Activated naive CD8-positive, alpha-beta T cell treated with anti-CD3 and anti-CD28 coated beads, Interleukin-2, amount 50 U/mL, for 24 hours (primary cell): Measurements from ENCODE around the gene FAM83F.
"Not testable (repeated sequence)": the region's sequence is repeated elsewhere in the genome, so short reads cannot be mapped to it uniquely, and the experiment has no call there.

ENCODE experiments used
- ATAC-seq: fragments of 150-1000 bp; cut with Tn5 transposase; one replicate; pipeline ENCODE4 v1.10.0; 2021
- DNase-seq: peaks from one replicate; pipeline ENCODE4 v3.0.0; 2021
- H3K27ac Mint-ChIP-seq: one replicate; pipeline ENCODE4 v1.8.0; 2021; ENCODE audit warnings: mild to moderate bottlenecking, mixed read lengths
- H3K27me3 Mint-ChIP-seq: one replicate; pipeline ENCODE4 v1.8.0; 2021; ENCODE audit warnings: mixed read lengths
- H3K36me3 Mint-ChIP-seq: one replicate; pipeline ENCODE4 v1.8.0; 2021; ENCODE audit warnings: low read depth, mixed read lengths
- H3K4me1 Mint-ChIP-seq: one replicate; pipeline ENCODE4 v1.8.0; 2021; ENCODE audit warnings: mixed read lengths
- H3K4me3 Mint-ChIP-seq: one replicate; pipeline ENCODE4 v1.8.0; 2021; ENCODE audit warnings: mild to moderate bottlenecking, moderate library complexity, mixed read lengths
- H3K9me3 Mint-ChIP-seq: one replicate; pipeline ENCODE4 v1.8.0; 2021; ENCODE audit warnings: mixed read lengths

The FAM83F gene

DNA sequence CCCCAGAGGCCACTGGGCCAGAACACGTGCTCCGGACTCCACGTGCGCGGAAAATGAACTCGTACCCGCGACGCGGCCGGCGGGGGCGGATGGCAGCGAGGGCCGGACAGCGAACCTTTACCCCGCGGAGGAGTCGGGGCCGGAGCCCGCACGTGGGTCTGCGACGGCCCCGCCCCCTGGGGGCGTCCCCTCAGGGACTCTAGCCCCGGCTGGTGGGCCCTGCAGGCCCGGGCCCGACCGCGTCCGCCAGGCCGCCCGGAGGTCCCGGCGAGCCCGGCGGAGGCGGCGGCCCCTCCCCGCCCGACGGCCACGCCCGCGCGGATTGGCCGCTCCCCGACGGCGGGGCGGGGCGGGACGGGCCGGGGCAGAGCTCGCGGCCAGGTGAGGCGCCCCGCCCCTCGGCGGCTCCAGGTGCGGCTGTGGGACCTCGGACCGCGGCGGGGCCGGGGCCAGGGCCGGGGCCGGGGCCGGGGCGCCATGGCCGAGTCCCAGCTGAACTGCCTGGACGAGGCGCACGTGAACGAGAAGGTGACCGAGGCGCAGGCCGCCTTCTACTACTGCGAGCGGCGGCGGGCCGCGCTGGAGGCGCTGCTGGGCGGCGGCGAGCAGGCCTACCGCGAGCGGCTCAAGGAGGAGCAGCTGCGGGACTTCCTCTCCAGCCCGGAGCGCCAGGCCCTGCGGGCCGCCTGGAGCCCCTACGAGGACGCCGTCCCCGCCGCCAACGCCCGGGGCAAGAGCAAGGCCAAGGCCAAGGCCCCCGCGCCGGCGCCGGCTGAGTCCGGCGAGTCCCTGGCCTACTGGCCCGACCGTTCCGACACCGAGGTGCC lies at the start of gene FAM83F:
FAM83F (plus strand) TSS at position 389 of the 827 bp plus-strand sequence; CDS start at position 478, 89 bp downstream.
- H3K36me3 Mint-ChIP-seq, result no peaks in the 10 kb centered on the region
- peaks cover 22% of the 10 kb centered on the region for H3K27me3 Mint-ChIP-seq
- H3K4me3 Mint-ChIP-seq, result peak within 1 kb of the TSS; percentile 44
- DNase-seq (peak; percentile 47), ATAC-seq (peak; percentile 48)
- H3K27ac Mint-ChIP-seq, result peak within 1 kb of the TSS; percentile 59
- peaks cover 14% of the 10 kb centered on the region for H3K4me1 Mint-ChIP-seq
- H3K9me3 Mint-ChIP-seq, result no peaks in the 10 kb centered on the region

DNA sequence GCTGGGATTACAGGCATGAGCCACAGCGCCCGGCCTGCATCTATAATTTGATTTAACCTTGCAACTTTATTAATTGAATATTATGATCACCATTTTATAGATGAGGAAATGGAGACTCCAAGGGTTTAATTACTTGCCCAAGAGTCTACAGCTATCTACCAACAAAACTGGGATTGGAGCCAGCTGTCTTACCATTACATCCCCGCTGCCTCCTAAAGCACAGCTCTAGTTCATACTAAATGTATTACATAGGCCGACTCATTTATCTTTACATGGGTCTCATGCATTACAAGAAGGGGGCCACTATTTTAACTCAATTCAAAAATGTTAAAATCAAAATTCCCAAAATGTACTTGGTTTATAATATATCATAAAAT lies 48.6 kb upstream of the FAM83F start:
- Mint-ChIP-seq H3K9me3 (no peaks in the 10 kb centered on the region), H3K27ac (peak overlapping the region; percentile 89), H3K27me3 (no peaks in the 10 kb centered on the region), H3K36me3 (peaks cover 33% of the 10 kb centered on the region), H3K4me1 (peaks cover 100% of the 10 kb centered on the region), H3K4me3 (no peak overlapping the region)
- ATAC-seq, result no peak
- no peak for DNase-seq

DNA sequence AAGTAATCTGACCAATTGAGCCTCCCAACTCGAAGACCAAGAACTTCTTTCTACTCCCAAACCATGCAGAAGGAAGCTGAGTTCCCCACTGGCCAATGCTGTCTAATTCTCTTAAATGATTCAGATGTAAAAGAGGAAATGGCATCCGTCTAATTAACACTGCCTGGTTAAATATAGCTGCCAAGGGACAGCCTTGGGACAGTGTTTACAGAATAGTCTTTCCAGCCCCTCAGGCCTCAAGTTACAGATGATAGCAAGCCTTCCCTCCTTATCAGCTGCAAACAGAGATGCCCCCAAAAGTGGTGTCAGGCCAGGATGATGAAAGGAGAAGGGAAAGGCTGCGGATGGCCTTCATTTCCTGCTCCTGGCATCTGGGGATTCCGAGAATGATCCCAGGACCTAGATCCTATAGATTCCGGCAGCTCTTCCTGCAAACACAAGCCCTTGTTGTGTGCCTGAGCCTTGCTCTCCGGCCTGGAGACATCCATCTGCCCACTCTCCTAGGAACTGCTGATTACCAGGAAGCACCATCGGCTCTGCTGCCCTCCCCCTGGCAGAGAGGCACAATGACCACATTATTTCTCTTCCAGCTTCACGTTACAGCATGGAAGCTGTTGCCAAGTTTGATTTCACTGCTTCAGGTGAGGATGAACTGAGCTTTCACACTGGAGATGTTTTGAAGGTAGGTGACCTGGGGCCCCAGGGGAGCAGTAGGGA lies 48.1 kb upstream of the FAM83F start:
- no peaks in the 10 kb centered on the region for H3K27me3 Mint-ChIP-seq
- peak overlapping the region; percentile 33 for H3K4me3 Mint-ChIP-seq
- peaks cover 36% of the 10 kb centered on the region for H3K36me3 Mint-ChIP-seq
- no peaks in the 10 kb centered on the region for H3K9me3 Mint-ChIP-seq
- ATAC-seq, result no peak
- peak overlapping the region; percentile 89 for H3K27ac Mint-ChIP-seq
- no peak for DNase-seq
- H3K4me1 Mint-ChIP-seq, result peaks cover 100% of the 10 kb centered on the region

DNA sequence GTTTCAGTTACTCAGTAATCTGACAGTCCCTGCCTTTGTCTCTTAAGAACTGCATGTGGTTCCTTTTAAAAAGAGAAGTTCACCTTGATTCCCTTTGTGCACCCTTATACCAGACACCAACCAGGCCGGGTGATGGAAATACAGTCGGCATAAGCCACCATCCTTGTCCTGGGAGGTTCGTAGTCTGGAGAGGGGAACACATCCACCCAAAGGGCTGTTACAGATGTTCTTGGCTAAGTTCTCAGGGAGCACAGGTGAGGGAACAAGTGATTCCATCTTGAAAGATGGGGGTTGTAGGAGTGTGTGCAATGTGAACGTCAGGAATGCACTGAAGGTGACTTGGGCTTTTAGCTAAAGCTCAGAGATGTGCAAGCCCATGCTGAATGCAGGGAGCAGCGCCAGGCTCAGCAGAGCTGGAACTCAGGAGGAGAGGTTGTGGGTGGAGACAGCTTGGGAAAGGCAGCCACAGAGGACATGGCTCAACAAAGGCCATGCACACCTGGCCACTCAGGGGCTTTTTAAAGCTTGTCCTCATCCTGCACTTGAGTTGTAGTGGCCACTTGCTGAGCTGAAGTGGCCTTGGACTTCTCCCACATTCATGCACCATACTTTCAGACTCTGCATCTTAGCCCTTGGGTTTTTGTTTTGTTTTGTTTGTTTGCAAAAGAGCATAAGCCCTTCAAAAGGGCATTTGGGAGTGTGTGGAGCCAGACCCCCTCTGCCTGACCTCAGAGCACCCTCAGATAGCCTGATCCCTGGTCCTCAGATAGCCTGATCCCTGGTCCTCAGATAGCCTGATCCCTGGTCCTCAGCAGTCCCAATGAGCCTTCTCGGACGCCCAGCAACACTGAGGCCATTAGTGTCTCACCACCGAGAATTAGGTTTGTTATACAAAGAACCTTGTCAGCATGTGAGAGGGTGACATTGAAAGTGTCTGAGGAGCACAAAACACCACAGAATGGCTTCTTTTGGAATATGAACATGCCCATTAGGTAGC lies 47.2 kb upstream of the FAM83F start:
- Mint-ChIP-seq H3K4me1 (peaks cover 100% of the 10 kb centered on the region), H3K27me3 (no peaks in the 10 kb centered on the region), H3K4me3 (no peak overlapping the region), H3K9me3 (no peaks in the 10 kb centered on the region), H3K27ac (peak overlapping the region; percentile 89), H3K36me3 (peaks cover 40% of the 10 kb centered on the region)
- no peak for ATAC-seq
- no peak for DNase-seq

DNA sequence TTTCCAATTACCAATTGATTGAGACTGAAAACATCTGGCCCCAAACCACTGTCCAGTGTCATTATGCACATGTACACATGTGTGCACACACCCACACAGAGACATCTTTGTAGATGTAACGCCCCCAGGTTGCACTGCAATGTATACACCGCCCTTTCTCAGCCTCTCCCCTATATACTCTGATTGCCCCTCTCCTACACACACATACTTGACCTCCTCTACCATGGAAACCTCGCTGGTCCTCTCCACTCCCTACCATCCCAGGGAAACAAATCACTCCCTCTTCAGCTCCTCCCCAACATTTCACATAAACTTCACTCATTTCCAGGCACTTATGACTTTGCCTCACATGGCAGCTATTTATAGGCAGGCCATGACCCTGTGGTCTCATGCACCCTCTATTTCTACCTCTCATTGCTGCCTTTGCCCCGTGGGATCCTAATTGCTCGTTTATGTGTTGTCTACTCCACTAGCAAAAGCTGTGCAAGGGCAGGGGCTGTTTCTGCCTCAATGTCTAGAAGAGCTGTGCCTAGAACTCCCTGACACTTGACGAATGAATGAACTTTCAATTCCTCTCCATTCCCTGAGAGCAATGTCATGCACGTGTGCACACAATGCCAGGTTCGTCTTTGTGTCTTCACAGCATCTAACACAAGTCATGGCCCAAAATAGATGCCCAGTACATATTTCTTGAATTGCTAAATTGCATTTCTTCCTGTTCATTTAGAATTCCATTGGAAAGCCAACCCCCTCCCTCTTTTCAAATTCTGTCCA lies 44.6 kb upstream of the FAM83F start:
- Mint-ChIP-seq H3K27me3 (no peaks in the 10 kb centered on the region), H3K4me1 (peaks cover 100% of the 10 kb centered on the region), H3K36me3 (peaks cover 58% of the 10 kb centered on the region), H3K9me3 (no peaks in the 10 kb centered on the region), H3K27ac (peak overlapping the region; percentile 30), H3K4me3 (peak overlapping the region; percentile 2)
- ATAC-seq (no peak), DNase-seq (no peak)

DNA sequence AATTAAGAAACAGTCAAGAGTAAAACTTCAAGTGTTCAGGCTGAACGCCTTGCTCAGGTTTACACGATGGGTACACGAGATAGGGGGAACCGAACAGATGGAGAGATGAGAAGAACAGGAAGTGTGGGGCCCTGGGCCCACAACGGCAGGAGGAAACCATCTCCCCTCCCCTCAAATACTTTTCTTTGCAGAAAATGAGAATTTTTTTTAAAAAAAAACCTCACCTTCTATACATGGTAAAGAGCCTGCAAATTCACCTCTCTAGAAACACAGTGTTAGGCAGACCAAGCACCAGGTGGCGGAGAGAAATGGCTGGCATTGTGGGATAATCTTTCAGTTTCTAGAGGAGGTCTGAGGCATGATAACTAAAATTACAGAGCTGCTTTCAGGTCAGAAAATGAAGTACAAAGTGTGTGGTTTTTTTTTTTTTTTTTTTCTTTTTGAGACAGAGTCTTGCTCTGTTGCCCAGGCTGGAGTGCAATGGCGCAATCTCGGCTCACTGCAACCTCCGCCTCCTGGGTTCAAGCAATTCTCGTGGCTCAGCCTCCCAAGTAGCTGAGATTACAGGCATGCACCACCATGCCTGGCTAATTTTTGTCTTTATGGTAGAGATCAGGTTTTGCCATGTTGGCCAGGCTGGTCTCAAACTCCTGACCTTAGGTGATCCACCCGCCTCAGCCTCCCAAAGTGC lies 43.0 kb upstream of the FAM83F start:
- DNase-seq, H3K27me3 Mint-ChIP-seq, H3K9me3 Mint-ChIP-seq: not testable (repeated sequence)
- peak; percentile 51 for ATAC-seq
- Mint-ChIP-seq H3K4me1 (peaks cover 93% of the 10 kb centered on the region), H3K4me3 (peak overlapping the region; percentile 62), H3K27ac (peak overlapping the region; percentile 81), H3K36me3 (peaks cover 67% of the 10 kb centered on the region)

DNA sequence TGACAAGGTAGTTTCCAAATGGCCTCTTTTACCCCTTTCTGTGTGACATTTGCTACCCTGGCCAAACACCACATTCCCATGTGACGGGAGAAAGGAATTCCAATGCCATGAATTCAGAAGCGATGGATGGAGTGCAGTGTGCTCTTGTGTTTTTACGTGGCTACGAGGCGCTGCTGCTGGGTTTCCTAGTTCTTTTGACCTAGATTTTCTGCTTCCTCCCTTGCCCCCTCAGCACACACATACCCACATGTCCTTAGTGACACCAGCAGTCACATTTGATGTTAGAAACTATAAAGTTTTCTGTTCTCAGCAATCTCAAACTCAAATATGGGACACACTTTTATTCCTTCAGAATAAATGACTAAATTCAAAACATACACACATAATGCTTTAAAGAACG lies 42.4 kb upstream of the FAM83F start:
- Mint-ChIP-seq H3K9me3 (no peaks in the 10 kb centered on the region), H3K36me3 (peaks cover 71% of the 10 kb centered on the region), H3K27ac (peak overlapping the region; percentile 81), H3K4me1 (peaks cover 93% of the 10 kb centered on the region), H3K27me3 (no peaks in the 10 kb centered on the region), H3K4me3 (peak overlapping the region; percentile 50)
- DNase-seq (no peak), ATAC-seq (no peak)

DNA sequence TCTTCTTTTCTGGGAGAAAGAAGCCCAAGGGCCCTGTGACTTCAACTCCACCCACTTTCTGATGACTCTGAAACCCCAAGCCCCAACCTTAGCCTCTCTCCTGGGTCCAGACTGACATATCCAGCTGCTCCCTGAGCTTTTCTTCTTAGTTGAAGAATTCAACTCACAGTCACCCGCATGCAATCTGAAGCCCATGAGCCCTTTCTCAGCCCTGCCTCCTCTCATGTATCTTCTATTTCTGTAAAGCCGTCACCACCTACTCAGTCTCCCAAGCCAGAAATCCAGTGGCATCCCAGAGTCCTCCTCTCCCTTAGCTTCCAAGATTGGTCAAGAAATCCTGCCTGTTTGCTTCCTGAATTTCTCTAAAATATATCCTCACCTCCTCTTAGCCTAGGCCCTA lies 41.7 kb upstream of the FAM83F start:
- ATAC-seq (no peak), DNase-seq (no peak)
- Mint-ChIP-seq H3K4me3 (peak overlapping the region; percentile 0), H3K27ac (peak overlapping the region; percentile 67), H3K9me3 (no peaks in the 10 kb centered on the region), H3K4me1 (peaks cover 91% of the 10 kb centered on the region), H3K36me3 (peaks cover 76% of the 10 kb centered on the region), H3K27me3 (no peaks in the 10 kb centered on the region)

DNA sequence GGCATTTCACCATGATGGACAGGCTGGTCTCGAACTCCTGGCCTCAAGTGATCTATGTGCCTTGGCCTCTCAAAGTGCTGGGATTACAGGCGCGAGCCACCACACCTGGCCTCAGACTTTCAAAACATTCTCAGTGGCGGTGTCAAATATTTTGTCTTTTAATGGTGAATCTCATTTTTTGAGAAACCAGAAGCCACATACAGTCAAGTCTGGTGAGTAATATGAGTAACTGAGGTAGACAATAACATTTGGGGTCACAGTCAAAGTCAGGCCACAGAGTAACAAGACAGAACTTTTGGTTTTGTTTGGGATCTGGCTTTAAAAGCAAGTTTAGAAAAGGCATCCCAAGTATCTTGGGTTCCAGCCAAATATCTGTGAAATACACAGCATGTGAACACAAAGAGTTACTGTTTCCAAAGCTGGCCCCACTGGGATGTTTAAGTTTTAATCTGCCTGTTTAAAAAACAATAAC lies 40.1 kb upstream of the FAM83F start:
- DNase-seq (no peak), ATAC-seq (peak; percentile 44)
- H3K27me3 Mint-ChIP-seq, result no peaks in the 10 kb centered on the region
- H3K4me3 Mint-ChIP-seq, result no peak overlapping the region
- H3K27ac Mint-ChIP-seq, result peak overlapping the region; percentile 41
- no peaks in the 10 kb centered on the region for H3K9me3 Mint-ChIP-seq
- H3K36me3 Mint-ChIP-seq, result peaks cover 76% of the 10 kb centered on the region
- peaks cover 91% of the 10 kb centered on the region for H3K4me1 Mint-ChIP-seq

DNA sequence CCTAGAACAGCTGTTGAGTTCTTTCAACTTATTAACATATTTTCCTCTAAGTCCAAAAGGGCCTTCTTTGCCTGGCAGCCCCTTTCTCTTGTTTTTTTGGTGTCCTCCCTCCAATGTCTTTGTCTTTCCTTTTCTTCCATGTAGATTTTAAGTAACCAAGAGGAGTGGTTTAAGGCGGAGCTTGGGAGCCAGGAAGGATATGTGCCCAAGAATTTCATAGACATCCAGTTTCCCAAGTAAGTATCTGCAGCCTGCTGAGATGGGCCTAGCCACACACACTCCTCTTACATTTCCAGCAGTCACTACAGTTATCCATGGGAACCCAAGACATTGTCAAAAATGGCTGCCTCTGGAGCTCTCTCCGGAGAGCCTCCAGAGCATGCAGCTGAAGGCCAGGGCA lies 39.1 kb upstream of the FAM83F start:
- Mint-ChIP-seq H3K27me3 (no peaks in the 10 kb centered on the region), H3K4me3 (no peak overlapping the region), H3K36me3 (peaks cover 74% of the 10 kb centered on the region), H3K27ac (no peak overlapping the region), H3K9me3 (no peaks in the 10 kb centered on the region), H3K4me1 (peaks cover 91% of the 10 kb centered on the region)
- DNase-seq (no peak), ATAC-seq (no peak)

DNA sequence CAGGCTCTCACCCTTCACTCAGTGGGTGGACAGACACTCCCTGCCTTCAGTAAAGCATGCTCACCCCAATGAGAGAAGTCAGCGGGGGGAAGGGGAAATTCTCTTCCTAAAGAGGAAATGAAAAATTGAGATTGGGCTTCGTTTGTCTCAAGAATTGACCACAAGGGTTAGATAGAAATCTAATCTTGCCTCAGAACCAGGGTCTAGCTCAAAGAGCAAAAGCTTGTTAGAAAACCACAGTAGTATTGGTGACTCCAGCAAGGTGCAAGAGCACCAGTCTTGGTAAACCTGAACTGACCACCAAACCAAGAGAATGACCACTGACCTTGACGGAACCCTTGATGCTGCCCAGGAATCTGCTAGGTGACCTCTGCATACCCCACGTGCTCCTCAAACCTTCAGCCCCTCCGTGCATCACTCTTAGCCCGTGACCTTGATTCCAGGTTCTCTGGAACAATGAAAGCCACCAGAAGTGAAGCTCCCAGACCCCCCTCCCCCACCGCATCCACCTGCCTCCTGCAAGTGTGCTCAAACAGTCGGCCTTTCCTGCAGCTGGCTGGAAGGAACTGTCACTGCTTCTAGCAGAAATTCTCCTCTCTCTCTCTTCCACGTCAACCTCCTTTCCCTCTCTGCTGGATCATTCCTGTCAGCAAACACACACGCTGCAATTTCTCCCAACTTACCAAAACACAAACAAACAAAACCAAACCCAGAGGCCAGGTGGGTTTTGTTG lies 37.7 kb upstream of the FAM83F start:
- ATAC-seq (no peak), DNase-seq (no peak)
- no peaks in the 10 kb centered on the region for H3K27me3 Mint-ChIP-seq
- no peaks in the 10 kb centered on the region for H3K9me3 Mint-ChIP-seq
- H3K27ac Mint-ChIP-seq, result peak overlapping the region; percentile 7
- H3K4me1 Mint-ChIP-seq, result peaks cover 91% of the 10 kb centered on the region
- H3K4me3 Mint-ChIP-seq, result no peak overlapping the region
- H3K36me3 Mint-ChIP-seq, result peaks cover 77% of the 10 kb centered on the region

DNA sequence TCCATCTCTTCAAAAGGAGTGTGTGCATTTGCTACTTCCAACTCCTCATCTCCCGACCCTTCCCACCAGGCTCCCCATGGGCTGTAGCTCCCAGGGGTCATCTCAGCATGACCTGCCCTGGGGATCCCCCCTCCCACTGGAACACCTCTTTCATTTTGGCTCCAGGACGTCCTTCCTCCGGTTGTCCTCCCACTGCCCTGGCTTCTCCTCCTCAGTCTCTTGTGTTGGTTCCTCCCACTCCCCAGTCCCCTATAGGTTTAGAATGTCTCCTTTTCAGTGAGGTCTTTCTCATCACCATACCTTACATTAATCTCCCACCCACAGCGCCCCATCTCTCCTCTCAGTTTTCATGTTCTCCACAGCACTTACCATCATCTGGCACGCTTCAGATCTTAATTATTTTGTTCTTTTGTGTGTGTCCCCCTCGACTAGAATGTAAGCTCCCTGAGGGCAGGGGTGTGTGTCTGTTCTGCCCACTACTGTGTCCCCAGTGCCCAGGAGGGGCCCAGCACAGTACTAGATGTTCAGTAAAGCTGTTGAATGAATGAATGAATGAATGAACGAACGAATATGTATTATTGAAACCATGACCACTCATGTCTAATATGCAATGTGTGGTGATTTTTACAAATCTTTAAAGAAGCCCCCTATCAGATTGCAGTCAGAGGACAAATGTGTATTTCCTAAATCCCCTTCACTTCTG lies 36.6 kb upstream of the FAM83F start:
- Mint-ChIP-seq H3K9me3 (no peaks in the 10 kb centered on the region), H3K27me3 (no peaks in the 10 kb centered on the region), H3K27ac (no peak overlapping the region)

More for the DNA sequence above, 36.6 kb upstream of the FAM83F start:
- Mint-ChIP-seq H3K36me3 (peaks cover 71% of the 10 kb centered on the region), H3K4me3 (no peak overlapping the region), H3K4me1 (peaks cover 89% of the 10 kb centered on the region)
- no peak for DNase-seq
- ATAC-seq, result no peak
